Activated T-helper 1 cell treated with Interleukin-2 at 50 U/mL for 16 hours (primary cell): ENCODE data around the gene ACAA1.
"Not testable (repeated sequence)": the region's sequence is repeated elsewhere in the genome, so short reads cannot be mapped to it uniquely, and the experiment has no call there.

ENCODE experiments used
- DNase-seq: peaks from one replicate; pipeline ENCODE4 v3.0.0-alpha.2; 2020; ENCODE audit warnings: low read depth

The ACAA1 gene

GRCh38 chr3:38154033-38154494 lies 17.1 kb upstream of the ACAA1 start:
- no peak for DNase-seq

- DNase-seq: no peak
Measured at GRCh38 chr3:38153221-38153620, 16.3 kb upstream of the ACAA1 start.

- no peak for DNase-seq
Measured at GRCh38 chr3:38152609-38153008, 15.7 kb upstream of the ACAA1 start.

- DNase-seq: no peak
Measured at GRCh38 chr3:38151667-38152265, 14.8 kb upstream of the ACAA1 start.

GRCh38 chr3:38150780-38151528 lies 14.0 kb upstream of the ACAA1 start:
- no peak for DNase-seq

GRCh38 chr3:38149708-38150107 lies 12.8 kb upstream of the ACAA1 start:
- DNase-seq: no peak

GRCh38 chr3:38148311-38148882 lies 11.5 kb upstream of the ACAA1 start:
- no peak for DNase-seq

GRCh38 chr3:38147421-38147820 lies 10.5 kb upstream of the ACAA1 start:
- no peak for DNase-seq

GRCh38 chr3:38146504-38146903 lies 9.6 kb upstream of the ACAA1 start:
- no peak for DNase-seq

GRCh38 chr3:38143511-38143910 lies 6.6 kb upstream of the ACAA1 start:
- DNase-seq: no peak

- DNase-seq: no peak
Measured at GRCh38 chr3:38142959-38143358, 6.0 kb upstream of the ACAA1 start.

GRCh38 chr3:38141952-38142273 lies 5.0 kb upstream of the ACAA1 start:
- DNase-seq: no peak

GRCh38 chr3:38141173-38141951 lies 4.4 kb upstream of the ACAA1 start:
- DNase-seq: no peak

GRCh38 chr3:38140326-38141172 lies 3.6 kb upstream of the ACAA1 start:
- no peak for DNase-seq

- DNase-seq: no peak
Measured at GRCh38 chr3:38139652-38140051, 2.7 kb upstream of the ACAA1 start.

GRCh38 chr3:38139191-38139590 lies 2.3 kb upstream of the ACAA1 start:
- DNase-seq: no peak

- DNase-seq: peak; percentile 72
Measured at GRCh38 chr3:38138349-38139190, 1.6 kb upstream of the ACAA1 start, which contains the start of gene MYD88. Gene MYD88, plus strand, starts transcription at chr3:38138661. Its CDS starts 40 bp downstream, at chr3:38138701.

GRCh38 chr3:38137615-38138348 lies 855 bp upstream of the ACAA1 start:
- DNase-seq: no peak

- DNase-seq: no peak
Measured at GRCh38 chr3:38136393-38136776, 542 bp downstream of the ACAA1 start.

GRCh38 chr3:38135621-38136277 lies 1.2 kb downstream of the ACAA1 start:
- not testable (repeated sequence) for DNase-seq
